Hematopoietic multipotent progenitor cell treated with erythropoietin and hydrocortisone succinate and interleukin-3 and kit ligand, for 8 days (in vitro differentiated cells): ENCODE results near the gene LRSAM1.

Source experiments
- DNase-seq: peaks from one replicate; pipeline ENCODE4 v3.0.0-alpha.2; 2015

The LRSAM1 gene

GRCh38 chr9:127500862-127501261 is 49.6 kb downstream of the LRSAM1 start:
- DNase-seq = no peak

- DNase-seq = no peak
Observed at GRCh38 chr9:127501821-127502343, 50.6 kb downstream of the LRSAM1 start.

- no peak for DNase-seq
Observed at GRCh38 chr9:127502706-127503378, 51.5 kb downstream of the LRSAM1 start.

GRCh38 chr9:127503379-127503921 is 52.1 kb downstream of the LRSAM1 start:
- no peak for DNase-seq

GRCh38 chr9:127503947-127504886 is 52.9 kb downstream of the LRSAM1 start:
- peak; percentile 84 for DNase-seq

GRCh38 chr9:127504887-127505251 is 53.6 kb downstream of the LRSAM1 start:
- no peak for DNase-seq

- DNase-seq = peak; percentile 57
Observed at GRCh38 chr9:127505396-127506116, 54.2 kb downstream of the LRSAM1 start.

GRCh38 chr9:127506117-127506813 is 55.0 kb downstream of the LRSAM1 start:
- DNase-seq = no peak

GRCh38 chr9:127506814-127507750 is 55.8 kb downstream of the LRSAM1 start:
- peak; percentile 24 for DNase-seq

GRCh38 chr9:127507751-127508648 is 56.7 kb downstream of the LRSAM1 start:
- DNase-seq = no peak

GRCh38 chr9:127508901-127509260 is 57.6 kb downstream of the LRSAM1 start:
- DNase-seq = no peak

GRCh38 chr9:127509261-127509954 is 58.1 kb downstream of the LRSAM1 start:
- peak; percentile 49 for DNase-seq

- no peak for DNase-seq
Observed at GRCh38 chr9:127509955-127510299, 58.6 kb downstream of the LRSAM1 start.

GRCh38 chr9:127514468-127514867 is 63.2 kb downstream of the LRSAM1 start:
- DNase-seq = no peak

GRCh38 chr9:127516835-127517607 is 65.7 kb downstream of the LRSAM1 start:
- no peak for DNase-seq

- no peak for DNase-seq
Observed at GRCh38 chr9:127517620-127518019, 66.3 kb downstream of the LRSAM1 start.

GRCh38 chr9:127518091-127518856 is 67.0 kb downstream of the LRSAM1 start:
- no peak for DNase-seq
